Ramos (cell line): Measurements from ENCODE around the gene SPP2.

ENCODE experiments used
- in situ Hi-C: fragments of 300-500 bp; cut with MboI; formaldehyde crosslinking; loops from one replicate; pipeline ENCODE4 v1.14.3; 2022; ENCODE audit warnings: low sequenced_read_pairs; ENCODE audit not compliant: unreplicated experiment

The SPP2 gene

GRCh38 chr2:234050455-234051135 is at the start of gene SPP2:
SPP2 (plus strand) TSS chr2:234050702; CDS start chr2:234050787, 85 bp downstream.
- in situ Hi-C loops: no loop called here

GRCh38 chr2:234001380-234002160 is 48.9 kb upstream of the SPP2 start:
- in situ Hi-C loops: no loop called here

- in situ Hi-C loops: no loop called here
Measured at GRCh38 chr2:234002281-234002680, 48.2 kb upstream of the SPP2 start.

- in situ Hi-C loops: no loop called here
Measured at GRCh38 chr2:234003972-234004617, 46.4 kb upstream of the SPP2 start.

- in situ Hi-C loops: no loop called here
Measured at GRCh38 chr2:234005126-234005525, 45.4 kb upstream of the SPP2 start.

- in situ Hi-C loops: no loop called here
Measured at GRCh38 chr2:234006501-234006900, 44.0 kb upstream of the SPP2 start.

GRCh38 chr2:234014427-234014826 is 36.1 kb upstream of the SPP2 start:
- in situ Hi-C loops: no loop called here

- in situ Hi-C loops: no loop called here
Measured at GRCh38 chr2:234015861-234016260, 34.6 kb upstream of the SPP2 start.

- in situ Hi-C loops: no loop called here
Measured at GRCh38 chr2:234019896-234020295, 30.6 kb upstream of the SPP2 start.

GRCh38 chr2:234020332-234020731 is 30.2 kb upstream of the SPP2 start:
- in situ Hi-C loops: no loop called here

- in situ Hi-C loops: no loop called here
Measured at GRCh38 chr2:234022424-234022823, 28.1 kb upstream of the SPP2 start.

- in situ Hi-C loops: no loop called here
Measured at GRCh38 chr2:234024304-234024703, 26.2 kb upstream of the SPP2 start.

GRCh38 chr2:234025466-234025865 is 25.0 kb upstream of the SPP2 start:
- in situ Hi-C loops: no loop called here

- in situ Hi-C loops: no loop called here
Measured at GRCh38 chr2:234025891-234026401, 24.6 kb upstream of the SPP2 start.

- in situ Hi-C loops: no loop called here
Measured at GRCh38 chr2:234026693-234027254, 23.7 kb upstream of the SPP2 start.

GRCh38 chr2:234027641-234028040 is 22.9 kb upstream of the SPP2 start:
- in situ Hi-C loops: no loop called here

GRCh38 chr2:234029150-234029733 is 21.3 kb upstream of the SPP2 start:
- in situ Hi-C loops: no loop called here

GRCh38 chr2:234031207-234031606 is 19.3 kb upstream of the SPP2 start:
- in situ Hi-C loops: no loop called here

- in situ Hi-C loops: no loop called here
Measured at GRCh38 chr2:234032279-234032856, 18.1 kb upstream of the SPP2 start.

GRCh38 chr2:234033174-234033573 is 17.3 kb upstream of the SPP2 start:
- in situ Hi-C loops: no loop called here
